Measurements from ENCODE around the gene PPL.
"Not testable (repeated sequence)": the region's sequence is repeated elsewhere in the genome, so short reads cannot be mapped to it uniquely, and the experiment has no call there.

The PPL gene

DNA sequence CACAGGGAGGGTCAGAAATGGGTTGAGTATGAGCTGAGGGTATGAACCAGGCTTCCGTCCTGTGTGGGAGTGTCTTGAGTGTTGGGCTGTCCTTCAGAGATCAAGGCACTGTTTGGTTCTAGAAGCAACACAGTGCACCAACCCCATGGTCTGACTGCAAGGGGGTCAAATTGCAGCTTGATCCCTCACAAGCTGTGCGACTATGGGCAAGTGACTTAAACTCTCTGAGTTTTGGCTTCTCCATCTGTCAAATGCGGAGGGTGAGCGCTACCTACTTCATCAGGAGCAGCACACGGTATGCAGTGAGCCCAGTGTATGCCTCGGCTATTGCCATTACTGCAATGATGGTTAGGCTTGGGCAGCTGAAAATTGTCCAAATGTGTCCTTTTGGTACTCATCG lies 42.2 kb upstream of the PPL start:
- DNase-seq (ENCODE audit: low read depth) = no peak
- H3K4me3 ChIP-seq (replicated peaks; ENCODE audit: low read depth, low read length) = no peak overlapping the region
- TF ChIP-seq, protein P1, sequence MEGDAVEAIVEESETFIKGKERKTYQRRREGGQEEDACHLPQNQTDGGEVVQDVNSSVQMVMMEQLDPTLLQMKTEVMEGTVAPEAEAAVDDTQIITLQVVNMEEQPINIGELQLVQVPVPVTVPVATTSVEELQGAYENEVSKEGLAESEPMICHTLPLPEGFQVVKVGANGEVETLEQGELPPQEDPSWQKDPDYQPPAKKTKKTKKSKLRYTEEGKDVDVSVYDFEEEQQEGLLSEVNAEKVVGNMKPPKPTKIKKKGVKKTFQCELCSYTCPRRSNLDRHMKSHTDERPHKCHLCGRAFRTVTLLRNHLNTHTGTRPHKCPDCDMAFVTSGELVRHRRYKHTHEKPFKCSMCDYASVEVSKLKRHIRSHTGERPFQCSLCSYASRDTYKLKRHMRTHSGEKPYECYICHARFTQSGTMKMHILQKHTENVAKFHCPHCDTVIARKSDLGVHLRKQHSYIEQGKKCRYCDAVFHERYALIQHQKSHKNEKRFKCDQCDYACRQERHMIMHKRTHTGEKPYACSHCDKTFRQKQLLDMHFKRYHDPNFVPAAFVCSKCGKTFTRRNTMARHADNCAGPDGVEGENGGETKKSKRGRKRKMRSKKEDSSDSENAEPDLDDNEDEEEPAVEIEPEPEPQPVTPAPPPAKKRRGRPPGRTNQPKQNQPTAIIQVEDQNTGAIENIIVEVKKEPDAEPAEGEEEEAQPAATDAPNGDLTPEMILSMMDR (IDR thresholded peaks at IDR 0.05; ENCODE audit: low read length, missing control alignments) = no peak

DNA sequence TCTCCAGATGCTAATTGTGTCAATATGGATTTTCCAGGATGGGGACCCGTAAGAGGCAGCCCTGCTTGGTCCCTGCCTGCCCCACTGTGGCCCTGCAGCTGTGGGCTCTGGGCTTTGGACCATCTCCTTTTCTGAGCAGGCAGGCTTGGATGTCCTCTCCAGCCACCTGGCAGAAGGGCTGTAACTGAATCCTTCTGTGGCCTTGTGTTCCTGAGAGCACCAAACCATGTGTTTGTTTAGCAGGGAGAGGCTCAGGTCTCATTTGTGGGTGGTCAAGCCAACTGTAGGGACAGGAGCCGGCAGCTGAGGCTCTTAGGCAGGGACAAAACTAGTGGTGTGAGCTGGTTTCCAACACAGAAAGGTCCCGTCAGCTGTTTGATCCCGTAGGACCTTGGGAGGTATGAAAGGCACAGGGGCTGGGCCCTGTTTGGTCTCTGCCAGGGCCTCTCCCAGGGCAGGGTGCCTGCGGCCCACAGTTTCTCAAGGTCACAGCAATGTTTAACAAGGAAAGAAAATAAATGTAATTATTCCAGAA lies 39.7 kb upstream of the PPL start:
- no peak for DNase-seq (ENCODE audit: low read depth)
- no peak overlapping the region for H3K4me3 ChIP-seq (replicated peaks; ENCODE audit: low read depth, low read length)
- TF ChIP-seq, protein P1 (IDR thresholded peaks at IDR 0.05; ENCODE audit: low read length, missing control alignments) = no peak

DNA sequence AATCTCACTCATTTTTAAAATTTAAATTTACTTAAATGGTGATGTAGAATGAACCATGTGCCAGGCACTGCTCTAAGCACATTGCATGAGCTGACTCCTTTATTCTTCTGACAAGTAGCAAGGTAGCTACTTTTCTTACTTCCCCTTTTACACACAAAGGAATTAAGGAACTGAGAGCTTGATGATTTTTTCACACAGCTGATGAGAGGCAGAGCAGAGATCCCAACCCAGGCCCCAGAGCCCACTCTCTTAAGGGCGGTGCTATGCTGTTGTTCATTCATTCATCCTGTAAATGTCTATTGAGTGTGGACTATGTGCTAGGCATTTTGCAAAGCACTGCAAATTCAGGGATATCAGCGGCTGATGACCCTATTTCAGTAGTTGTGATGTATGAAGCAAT lies 39.1 kb upstream of the PPL start:
- no peak for DNase-seq (ENCODE audit: low read depth)
- no peak overlapping the region for H3K4me3 ChIP-seq (replicated peaks; ENCODE audit: low read depth, low read length)
- TF ChIP-seq, protein P1 (IDR thresholded peaks at IDR 0.05; ENCODE audit: low read length, missing control alignments) = no peak

DNA sequence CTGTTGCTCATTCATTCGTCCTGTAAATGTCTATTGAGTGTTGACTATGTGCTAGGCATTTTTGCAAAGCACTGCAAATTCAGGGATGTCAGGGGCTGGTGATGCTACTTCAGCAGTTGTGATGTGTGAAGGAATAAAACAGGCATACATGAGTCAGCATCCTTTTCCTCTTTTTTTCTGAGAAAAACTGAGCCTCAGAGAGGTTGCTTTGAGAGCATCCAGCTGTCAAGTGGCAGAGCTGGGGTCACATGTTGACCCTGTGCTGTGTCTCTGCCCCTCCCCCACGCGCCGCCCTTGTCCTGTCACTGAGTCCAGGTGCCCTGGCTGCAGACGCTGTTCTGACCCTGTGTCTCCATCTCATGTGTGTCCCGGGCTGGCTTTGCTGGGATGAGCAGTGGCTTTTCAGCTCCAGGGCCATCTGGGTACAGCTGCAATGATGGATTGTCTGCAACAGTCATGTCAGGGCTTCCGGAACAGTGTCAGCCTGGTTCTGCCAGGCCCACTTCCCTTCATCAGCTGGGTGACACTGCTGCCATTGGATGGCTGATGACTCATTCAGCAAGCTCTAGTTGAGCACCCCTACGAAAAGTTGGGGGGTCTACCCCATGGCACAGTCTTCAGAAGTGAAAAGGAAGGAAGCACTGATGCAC lies 36.1 kb upstream of the PPL start:
- TF ChIP-seq, protein P1 (IDR thresholded peaks at IDR 0.05; ENCODE audit: low read length, missing control alignments) = no peak
- no peak overlapping the region for H3K4me3 ChIP-seq (replicated peaks; ENCODE audit: low read depth, low read length)
- DNase-seq (ENCODE audit: low read depth) = peak; percentile 28

DNA sequence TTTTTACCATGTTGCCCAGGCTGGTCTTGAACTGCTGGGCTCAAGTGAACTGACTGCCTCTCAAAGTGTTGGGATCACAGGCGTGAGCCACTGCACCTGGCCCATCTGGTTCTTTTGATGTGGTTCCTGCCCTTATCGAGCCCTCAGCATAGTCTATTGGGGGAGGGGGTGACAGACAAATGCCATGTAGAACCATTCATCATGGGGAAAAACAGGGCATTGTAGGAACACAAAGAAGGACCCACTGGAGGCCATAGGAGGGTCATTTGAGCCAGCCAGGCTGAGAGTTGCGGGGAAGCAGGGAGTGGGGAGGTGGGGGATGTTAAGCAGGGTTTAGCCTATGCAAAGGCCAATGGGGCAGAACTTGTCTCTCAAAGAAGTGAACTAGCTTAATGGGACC lies 33.1 kb upstream of the PPL start:
- DNase-seq (ENCODE audit: low read depth) = no peak
- TF ChIP-seq, protein P1 (IDR thresholded peaks at IDR 0.05; ENCODE audit: low read length, missing control alignments) = no peak
- H3K4me3 ChIP-seq (replicated peaks; ENCODE audit: low read depth, low read length) = no peak overlapping the region

DNA sequence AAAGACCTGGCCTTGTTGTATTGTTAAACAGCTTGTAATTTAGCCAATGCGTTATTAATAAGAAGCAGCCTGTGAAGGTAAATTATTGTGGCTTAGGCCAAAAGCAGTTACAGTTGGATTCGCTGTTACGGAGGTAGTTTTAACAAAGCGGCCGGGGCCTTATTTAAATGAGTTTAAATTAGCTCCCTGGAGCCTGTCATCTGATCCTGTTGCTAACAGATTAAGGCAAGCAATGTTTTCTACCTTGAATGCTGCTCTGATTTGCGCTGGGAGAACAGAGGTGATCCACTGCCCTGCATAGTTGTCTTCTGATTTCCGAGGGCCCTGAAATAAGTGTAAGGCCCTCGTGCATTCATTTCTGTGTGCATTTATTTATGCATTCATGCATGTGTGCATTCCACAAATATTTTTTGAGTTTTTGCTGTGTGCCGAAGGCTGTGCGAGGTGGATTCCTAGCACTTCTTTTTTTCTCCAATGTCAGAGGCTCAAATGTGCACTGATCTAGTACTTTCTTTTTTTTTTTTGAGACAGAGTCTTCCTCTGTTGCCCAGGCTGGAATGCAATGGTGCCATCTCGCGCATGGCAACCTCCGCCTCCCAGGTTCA lies 32.0 kb upstream of the PPL start:
- H3K4me3 ChIP-seq (replicated peaks; ENCODE audit: low read depth, low read length) = no peak overlapping the region
- TF ChIP-seq, protein P1 (IDR thresholded peaks at IDR 0.05; ENCODE audit: low read length, missing control alignments) = no peak
- DNase-seq (ENCODE audit: low read depth) = no peak

DNA sequence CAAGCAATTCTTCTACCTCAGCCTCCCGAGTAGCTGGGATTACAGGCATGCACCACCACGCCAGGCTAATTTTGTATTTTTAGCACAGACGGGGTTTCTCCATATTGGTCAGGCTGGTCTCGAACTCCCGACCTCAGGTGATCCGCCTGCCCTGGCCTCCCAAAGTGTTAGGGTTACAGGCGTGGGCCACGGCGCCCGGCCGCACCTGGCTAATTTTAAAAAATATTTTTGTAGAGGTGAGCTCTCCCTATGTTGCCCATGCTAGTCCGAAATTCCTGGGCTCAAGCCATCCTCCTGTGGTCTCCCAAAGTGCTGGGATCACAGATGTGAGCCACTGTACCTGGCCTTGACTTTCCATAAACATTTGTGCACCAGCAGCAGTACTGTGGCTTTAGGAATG lies 31.3 kb upstream of the PPL start:
- H3K4me3 ChIP-seq (replicated peaks; ENCODE audit: low read depth, low read length); DNase-seq (ENCODE audit: low read depth): not testable (repeated sequence)

Data from fibroblast of pulmonary artery (primary cell).